Activated CD8-positive, alpha-beta memory T cell treated with anti-CD3 and anti-CD28 coated beads, Interleukin-2, amount 10 ng/mL, durations not matched to agents 7 days and 5 days (primary cell): ENCODE results near the gene CDS1. TPM values are rescaled to one million over a fixed set of nuclear protein-coding genes. Genes with fewer than 3 reads are reported as not detected.

Source experiments
- total RNA-seq, 2 experiments: library from RNA; stranded (reverse); gene quantifications; one replicate each; pipeline ENCODE4 v1.2.3, GENCODE V29; 2021

Gene CDS1
- total RNA-seq, 2 experiments from 2014 or later = not detected

Other genes with a start within 250 kb of the CDS1 start
- gene NKX6-1, start 83.8 kb upstream of the CDS1 start, total RNA-seq = not detected